Left ventricle myocardium inferior (tissue), 1 donor: Measurements from ENCODE around the gene LIPN. TPM values are rescaled to one million over a fixed set of nuclear protein-coding genes. Genes with fewer than 3 reads are reported as not detected.

Experiments used
- DNase-seq: peaks from one replicate; pipeline ENCODE4 v3.0.0-alpha.2; 2020
- H3K27ac ChIP-seq: fragments of 200-600 bp; replicated peaks from 2 replicates; pipeline ENCODE4 v1.8.0; 2021
- H3K27me3 ChIP-seq: fragments of 200-600 bp; 2 replicates; pipeline ENCODE4 v1.8.0; 2021; ENCODE audit warnings: low read depth
- H3K36me3 ChIP-seq: fragments of 200-600 bp; 2 replicates; pipeline ENCODE4 v1.8.0; 2021
- H3K4me1 ChIP-seq: fragments of 200-600 bp; 2 replicates; pipeline ENCODE4 v1.8.0; 2021
- H3K4me3 ChIP-seq: fragments of 200-600 bp; 2 replicates; pipeline ENCODE4 v1.8.0; 2021; ENCODE audit warnings: mild to moderate bottlenecking, moderate library complexity
- H3K9me3 ChIP-seq: fragments of 200-600 bp; replicated peaks from 2 replicates; pipeline ENCODE4 v1.8.0; 2021
- CTCF ChIP-seq: fragments of 200-600 bp; IDR thresholded peaks from 2 replicates; pipeline ENCODE4 v1.8.0; 2021; ENCODE audit warnings: antibody characterized with exemption, mild to moderate bottlenecking, borderline replicate concordance
- intact Hi-C: fragments of 100-400 bp; cut with micrococcal nuclease; formaldehyde crosslinking; loops from one replicate; pipeline ENCODE4 v1.11.0; 2022
- total RNA-seq: library from RNA; stranded (reverse); fragmentation: NEBNext Ultra II Directional; extraction: Animal tissue kit (Norgen Biotek cat#: 25700); gene quantifications from one replicate; pipeline ENCODE4 v1.2.1, GENCODE V29; 2021
- donor health status: DM: no; HTN: yes; CAD: no; lungs with severe emphysema.

LIPN gene
- total RNA-seq, 1 donor from 2014 or later: not detected

GRCh38 chr10:88810196-88810961 is 50.6 kb downstream of the LIPN start:
- Histone ChIP-seq H3K36me3 (no peaks in the 10 kb centered on the region), H3K27ac (no peak overlapping the region), H3K27me3 (peaks cover 21% of the 10 kb centered on the region), H3K4me1 (no peaks in the 10 kb centered on the region), H3K4me3 (no peak overlapping the region), H3K9me3 (no peaks in the 10 kb centered on the region)
- intact Hi-C loops: no loop called here
- DNase-seq: no peak
- peak; percentile 70 for TF ChIP-seq CTCF

- intact Hi-C loops: no loop called here
- Histone ChIP-seq H3K4me1 (no peaks in the 10 kb centered on the region), H3K36me3 (no peaks in the 10 kb centered on the region), H3K9me3 (no peaks in the 10 kb centered on the region), H3K27me3 (peaks cover 21% of the 10 kb centered on the region), H3K27ac (no peak overlapping the region), H3K4me3 (no peak overlapping the region)
- no peak for DNase-seq
- no peak for TF ChIP-seq CTCF
Observed at GRCh38 chr10:88813200-88813599, 53.4 kb downstream of the LIPN start.

GRCh38 chr10:88819290-88819689 is 59.5 kb downstream of the LIPN start:
- Histone ChIP-seq H3K4me1 (no peaks in the 10 kb centered on the region), H3K27ac (no peak overlapping the region), H3K9me3 (no peaks in the 10 kb centered on the region), H3K27me3 (no peaks in the 10 kb centered on the region), H3K4me3 (no peak overlapping the region), H3K36me3 (no peaks in the 10 kb centered on the region)
- TF ChIP-seq CTCF: no peak
- no peak for DNase-seq
- intact Hi-C loops: no loop called here

- intact Hi-C loops: no loop called here
- no peak overlapping the region for H3K4me3 ChIP-seq
- H3K27ac ChIP-seq: no peak overlapping the region
- H3K36me3 ChIP-seq: no peaks in the 10 kb centered on the region
- no peak for DNase-seq
- no peaks in the 10 kb centered on the region for H3K27me3 ChIP-seq
- no peaks in the 10 kb centered on the region for H3K4me1 ChIP-seq
- no peak for TF ChIP-seq CTCF
- no peaks in the 10 kb centered on the region for H3K9me3 ChIP-seq
Observed at GRCh38 chr10:88820748-88821401, 61.1 kb downstream of the LIPN start.

GRCh38 chr10:88826388-88826787 is 66.6 kb downstream of the LIPN start:
- H3K4me1 ChIP-seq: no peaks in the 10 kb centered on the region
- DNase-seq: no peak
- no peak for TF ChIP-seq CTCF
- no peaks in the 10 kb centered on the region for H3K9me3 ChIP-seq
- intact Hi-C loops: no loop called here
- peaks cover 19% of the 10 kb centered on the region for H3K27me3 ChIP-seq
- H3K4me3 ChIP-seq: no peak overlapping the region
- H3K27ac ChIP-seq: no peak overlapping the region
- H3K36me3 ChIP-seq: no peaks in the 10 kb centered on the region
